Stimulated activated naive CD8-positive, alpha-beta T cell treated with anti-CD3 and anti-CD28 coated beads, Interleukin-15, amount 100 ng/mL, for 72 hours (primary cell): ENCODE data around the gene APOBEC3B.
"Not testable (repeated sequence)": the region's sequence is repeated elsewhere in the genome, so short reads cannot be mapped to it uniquely, and the experiment has no call there.

Source experiments
- ATAC-seq: fragments of 150-1000 bp; cut with Tn5 transposase; 2 replicates; pipeline ENCODE4 v1.10.0; 2021; ENCODE audit warnings: mild to moderate bottlenecking, moderate library complexity
- DNase-seq, 2 donors: peaks; one replicate each; pipeline ENCODE4 v3.0.0; 2021 to 2022
- H3K27ac Mint-ChIP-seq, 2 donors: one replicate each; pipeline ENCODE4 v1.8.0; 2022; ENCODE audit warnings: mild to moderate bottlenecking in 2 of 2, mixed read lengths in 2 of 2, moderate library complexity in 2 of 2
- H3K27me3 Mint-ChIP-seq: one replicate; pipeline ENCODE4 v1.8.0; 2022; ENCODE audit warnings: mixed read lengths
- H3K4me1 Mint-ChIP-seq: one replicate; pipeline ENCODE4 v1.8.0; 2022; ENCODE audit warnings: mild to moderate bottlenecking, mixed read lengths
- H3K4me3 Mint-ChIP-seq, 2 donors: one replicate each; pipeline ENCODE4 v1.8.0; 2022; ENCODE audit warnings: mild to moderate bottlenecking in 2 of 2, mixed read lengths in 2 of 2, moderate library complexity in 1 of 2
- H3K9me3 Mint-ChIP-seq, 2 donors: one replicate each; pipeline ENCODE4 v1.8.0; 2022; ENCODE audit warnings: mixed read lengths in 2 of 2

APOBEC3B gene

GRCh38 chr22:38971202-38971601 lies 10.9 kb upstream of the APOBEC3B start:
- Mint-ChIP-seq H3K4me3 (no peak overlapping the region), H3K9me3 (no peaks in the 10 kb centered on the region), H3K27ac (no peak overlapping the region), H3K4me1 (no peaks in the 10 kb centered on the region), H3K27me3 (peaks cover 87% of the 10 kb centered on the region)
- DNase-seq (no peak), ATAC-seq (no peak)

- Mint-ChIP-seq H3K9me3 (peaks cover 0 to 1% of the 10 kb centered on the region in 2 donors), H3K4me1 (no peaks in the 10 kb centered on the region), H3K27me3 (peaks cover 83% of the 10 kb centered on the region), H3K27ac (no peak overlapping the region), H3K4me3 (no peak overlapping the region)
- no peak for ATAC-seq
- no peak for DNase-seq
These were observed 10.4 kb upstream of the APOBEC3B start for GRCh38 chr22:38971791-38972190.

DNA sequence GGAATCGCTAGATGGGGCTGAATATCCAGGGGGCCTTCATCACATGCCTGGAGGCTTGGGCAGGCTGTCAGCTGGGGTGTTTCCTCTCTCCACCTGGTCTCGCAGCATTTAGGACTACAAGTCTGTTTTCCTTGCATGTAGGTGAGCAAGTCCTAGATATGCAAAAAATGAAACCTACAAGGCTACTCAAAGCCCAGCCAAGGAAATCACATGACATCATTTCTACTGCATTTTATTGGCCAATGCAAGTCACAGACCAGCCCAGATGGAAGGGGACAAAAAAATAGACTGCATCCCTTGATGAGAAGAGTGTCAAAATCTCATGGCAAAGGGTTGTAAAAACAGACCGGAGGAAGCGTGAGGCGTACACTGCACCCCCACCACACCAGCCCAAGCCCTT lies 9.6 kb upstream of the APOBEC3B start:
- no peak for DNase-seq
- Mint-ChIP-seq H3K9me3 (peaks cover 0 to 8% of the 10 kb centered on the region in 2 donors), H3K4me1 (no peaks in the 10 kb centered on the region), H3K27me3 (peaks cover 82% of the 10 kb centered on the region), H3K4me3 (no peak overlapping the region), H3K27ac (no peak overlapping the region)
- ATAC-seq: no peak

DNA sequence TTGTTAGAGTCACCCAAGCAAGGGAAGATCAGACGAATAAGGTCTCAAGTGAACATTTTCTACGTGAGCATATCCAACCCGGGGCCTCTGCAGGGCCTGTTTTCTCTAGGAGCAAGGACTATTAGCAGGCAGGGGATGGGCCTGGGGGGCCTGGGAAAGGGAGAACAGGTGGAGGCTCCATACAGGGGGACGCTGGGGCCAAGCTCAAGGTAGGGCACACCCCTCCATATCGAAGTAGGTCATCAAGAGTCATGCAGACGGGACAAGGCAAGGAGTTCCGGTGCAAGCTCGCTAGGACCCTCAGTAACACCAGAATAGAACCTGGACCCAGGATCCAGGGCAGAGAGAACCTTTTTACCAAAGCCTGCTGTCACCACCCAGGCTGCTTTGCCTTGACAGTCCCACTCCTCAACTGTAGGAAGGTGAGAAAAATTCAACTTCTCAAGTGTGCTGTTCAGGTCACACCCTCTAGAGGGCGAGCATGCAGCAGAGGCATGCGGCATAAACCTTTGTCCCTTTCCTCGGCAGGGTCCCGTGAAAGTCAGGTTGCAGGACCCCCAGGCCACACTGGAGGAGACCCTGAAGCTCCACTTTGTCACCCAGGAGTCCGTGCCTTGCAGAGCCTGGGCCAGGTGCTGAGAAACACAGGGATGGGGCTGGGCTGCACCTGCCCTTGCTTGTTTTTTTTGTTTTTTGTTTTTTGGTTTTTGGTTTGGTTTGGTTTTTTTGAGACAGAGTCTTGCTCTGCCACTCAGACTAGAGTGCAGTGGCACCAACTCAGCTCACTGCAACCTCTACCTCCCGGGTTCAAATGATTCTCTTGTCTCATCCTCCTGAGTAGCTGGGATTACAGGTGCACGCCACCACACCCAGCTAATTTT lies 8.6 kb upstream of the APOBEC3B start:
- peaks cover 0 to 8% of the 10 kb centered on the region in 2 donors for H3K9me3 Mint-ChIP-seq
- peaks cover 77% of the 10 kb centered on the region for H3K27me3 Mint-ChIP-seq
- DNase-seq (peak; percentile 39 to 51), ATAC-seq (peak; percentile 76)
- H3K4me3 Mint-ChIP-seq: no peak overlapping the region
- H3K4me1 Mint-ChIP-seq: no peaks in the 10 kb centered on the region
- H3K27ac Mint-ChIP-seq: no peak overlapping the region

GRCh38 chr22:38974170-38974825 lies 7.8 kb upstream of the APOBEC3B start:
- no peak for DNase-seq
- Mint-ChIP-seq H3K4me3 (no peak overlapping the region), H3K9me3 (peaks cover 0 to 8% of the 10 kb centered on the region in 2 donors), H3K27ac (peak overlapping the region in 1 of 2 donors; percentile 37), H3K27me3 (peaks cover 74% of the 10 kb centered on the region), H3K4me1 (no peaks in the 10 kb centered on the region)
- no peak for ATAC-seq

GRCh38 chr22:38974826-38975175 lies 7.3 kb upstream of the APOBEC3B start:
- peaks cover 0 to 8% of the 10 kb centered on the region in 2 donors for H3K9me3 Mint-ChIP-seq
- DNase-seq (no peak), ATAC-seq (no peak)
- no peak overlapping the region for H3K4me3 Mint-ChIP-seq
- peaks cover 69% of the 10 kb centered on the region for H3K27me3 Mint-ChIP-seq
- H3K4me1 Mint-ChIP-seq: no peaks in the 10 kb centered on the region
- no peak overlapping the region for H3K27ac Mint-ChIP-seq

GRCh38 chr22:38977289-38977688 lies 4.9 kb upstream of the APOBEC3B start:
- DNase-seq, ATAC-seq, H3K4me3 Mint-ChIP-seq, H3K9me3 Mint-ChIP-seq, H3K27ac Mint-ChIP-seq: not testable (repeated sequence)
- Mint-ChIP-seq H3K27me3 (peaks cover 46% of the 10 kb centered on the region), H3K4me1 (peaks cover 18% of the 10 kb centered on the region)

GRCh38 chr22:38980587-38980986 lies 1.6 kb upstream of the APOBEC3B start:
- ATAC-seq, H3K27ac Mint-ChIP-seq, DNase-seq, H3K4me3 Mint-ChIP-seq: not testable (repeated sequence)
- H3K27me3 Mint-ChIP-seq: peaks cover 17% of the 10 kb centered on the region
- H3K4me1 Mint-ChIP-seq: peaks cover 50% of the 10 kb centered on the region
- H3K9me3 Mint-ChIP-seq: peaks cover 9 to 30% of the 10 kb centered on the region in 2 donors

DNA sequence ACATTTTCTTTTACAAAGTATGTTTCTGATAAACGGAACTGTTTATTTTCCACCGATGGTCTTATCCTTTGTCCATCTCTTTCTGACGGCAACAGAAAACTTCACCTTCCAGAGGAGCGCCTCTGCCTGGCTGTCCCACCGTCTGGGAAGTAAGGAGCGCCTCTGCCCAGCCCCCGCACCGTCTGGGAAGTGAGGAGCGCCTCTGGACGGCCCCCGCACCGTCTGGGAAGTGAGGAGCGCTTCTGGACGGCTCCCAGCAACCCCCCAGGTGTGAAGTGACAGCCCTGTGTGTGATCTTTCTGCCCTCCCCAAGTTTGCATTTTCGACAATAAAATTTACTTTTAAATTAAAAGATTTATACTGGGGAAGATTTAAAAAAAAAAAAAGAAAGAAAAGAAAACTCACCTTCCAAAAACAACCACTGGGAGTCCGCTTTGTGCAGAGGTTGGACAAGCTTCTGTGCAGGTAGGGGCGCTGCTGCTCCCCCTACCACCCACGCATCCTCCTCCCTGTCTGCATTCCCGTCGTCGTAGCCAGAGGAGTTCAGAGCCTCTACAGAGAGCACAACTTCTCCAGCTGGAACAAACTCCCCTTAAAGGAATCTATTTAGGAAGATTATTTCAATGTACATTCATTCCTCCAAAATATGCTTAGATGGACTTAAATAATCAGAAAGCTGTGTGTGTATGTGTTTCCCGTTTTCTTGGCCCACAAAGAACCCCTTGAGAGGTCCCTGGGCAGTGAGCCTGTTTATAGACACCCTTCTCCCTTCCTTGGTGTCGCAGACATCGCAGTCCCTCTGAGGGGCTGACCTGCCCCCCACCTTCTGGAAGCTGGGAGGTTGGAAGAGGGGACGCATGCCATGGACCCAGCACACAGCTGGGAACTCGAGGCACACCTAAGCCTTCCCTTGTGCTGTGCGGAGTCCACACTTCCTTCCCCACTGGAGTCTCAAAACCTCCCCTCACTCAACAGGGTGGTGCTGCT lies 849 bp upstream of the APOBEC3B start:
- peak overlapping the region; percentile 81 to 92 for H3K4me3 Mint-ChIP-seq
- peaks cover 58% of the 10 kb centered on the region for H3K4me1 Mint-ChIP-seq
- peaks cover 9 to 30% of the 10 kb centered on the region in 2 donors for H3K9me3 Mint-ChIP-seq
- DNase-seq (peak in 1 of 2 donors; percentile 28), ATAC-seq (no peak)
- H3K27me3 Mint-ChIP-seq: peaks cover 17% of the 10 kb centered on the region
- H3K27ac Mint-ChIP-seq: peak overlapping the region; percentile 91 to 93

GRCh38 chr22:38984224-38984623 lies 2.1 kb downstream of the APOBEC3B start:
- H3K4me1 Mint-ChIP-seq: peaks cover 87% of the 10 kb centered on the region
- H3K27ac Mint-ChIP-seq: peak overlapping the region in 1 of 2 donors; percentile 55
- H3K9me3 Mint-ChIP-seq: peaks cover 9 to 22% of the 10 kb centered on the region in 2 donors
- peaks cover 10% of the 10 kb centered on the region for H3K27me3 Mint-ChIP-seq
- H3K4me3 Mint-ChIP-seq: peak overlapping the region; percentile 8 to 13
- DNase-seq (no peak), ATAC-seq (no peak)

- Mint-ChIP-seq H3K9me3 (peaks cover 9 to 22% of the 10 kb centered on the region in 2 donors), H3K4me3 (peak overlapping the region; percentile 42 to 51), H3K27ac (peak overlapping the region; percentile 72 to 84), H3K4me1 (peaks cover 93% of the 10 kb centered on the region), H3K27me3 (peaks cover 10% of the 10 kb centered on the region)
- ATAC-seq: peak; percentile 89
- DNase-seq: peak; percentile 82 to 95
These were observed 2.9 kb downstream of the APOBEC3B start for GRCh38 chr22:38984784-38985757.

DNA sequence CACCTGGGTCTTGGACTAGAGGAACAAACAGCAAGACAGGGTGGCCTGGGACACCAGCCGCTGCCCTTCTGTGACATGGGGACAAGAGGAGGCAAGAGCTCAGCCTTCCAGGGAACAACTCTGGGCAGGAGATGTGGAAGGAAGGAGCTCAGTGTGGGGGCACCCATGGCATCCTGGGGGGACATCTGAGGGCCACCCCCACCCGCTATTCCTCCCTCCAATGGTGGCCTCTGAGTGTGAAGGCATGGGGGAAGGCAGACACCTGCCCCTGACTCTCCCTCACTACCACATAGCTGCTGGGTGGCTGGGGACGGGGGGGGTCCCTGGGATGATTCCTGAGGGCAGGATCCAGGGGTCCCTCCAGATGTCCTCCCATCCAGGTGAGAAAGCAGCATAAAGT lies 4.5 kb downstream of the APOBEC3B start:
- Mint-ChIP-seq H3K27ac (peak overlapping the region; percentile 13 to 55), H3K9me3 (peaks cover 9 to 22% of the 10 kb centered on the region in 2 donors), H3K4me3 (no peak overlapping the region), H3K4me1 (peaks cover 83% of the 10 kb centered on the region), H3K27me3 (peaks cover 10% of the 10 kb centered on the region)
- ATAC-seq (no peak), DNase-seq (no peak)

GRCh38 chr22:38987171-38987895 lies 5.2 kb downstream of the APOBEC3B start:
- peak overlapping the region; percentile 15 to 52 for H3K4me3 Mint-ChIP-seq
- H3K27me3 Mint-ChIP-seq: peaks cover 10% of the 10 kb centered on the region
- DNase-seq (peak in 1 of 2 donors; percentile 29), ATAC-seq (no peak)
- H3K9me3 Mint-ChIP-seq: peaks cover 9 to 22% of the 10 kb centered on the region in 2 donors
- H3K4me1 Mint-ChIP-seq: peaks cover 76% of the 10 kb centered on the region
- peak overlapping the region; percentile 92 to 96 for H3K27ac Mint-ChIP-seq

DNA sequence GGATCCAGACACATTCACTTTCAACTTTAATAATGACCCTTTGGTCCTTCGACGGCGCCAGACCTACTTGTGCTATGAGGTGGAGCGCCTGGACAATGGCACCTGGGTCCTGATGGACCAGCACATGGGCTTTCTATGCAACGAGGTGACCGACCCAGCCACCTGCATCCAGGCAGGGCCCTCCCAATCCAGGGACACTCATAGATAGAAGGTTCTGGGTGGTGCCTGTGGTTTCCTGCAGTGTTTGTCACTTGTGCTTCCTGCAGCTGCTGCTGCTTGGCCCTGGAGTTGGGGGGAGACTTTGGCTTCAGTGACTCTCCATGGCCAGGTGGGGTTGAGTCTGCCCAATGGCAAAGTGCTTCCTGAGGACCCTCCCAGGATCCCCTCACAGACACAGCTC lies 7.3 kb downstream of the APOBEC3B start:
- H3K27me3 Mint-ChIP-seq: peaks cover 19% of the 10 kb centered on the region
- H3K27ac Mint-ChIP-seq: no peak overlapping the region
- DNase-seq (no peak), ATAC-seq (no peak)
- no peak overlapping the region for H3K4me3 Mint-ChIP-seq
- H3K4me1 Mint-ChIP-seq: peaks cover 61% of the 10 kb centered on the region
- peaks cover 0 to under 1% of the 10 kb centered on the region in 2 donors for H3K9me3 Mint-ChIP-seq
